IPS-20b (cell line): Measurements from ENCODE around the gene S1PR2.
A peak's percentile ranks its signal among the peaks of the same experiment; 100 is the strongest.
"Not testable (repeated sequence)": the region's sequence is repeated elsewhere in the genome, so short reads cannot be mapped to it uniquely, and the experiment has no call there.

Experiments
- H3K27ac ChIP-seq: one replicate; pipeline ENCODE4 v1.5.1; 2013; ENCODE audit warnings: low read length
- H3K27me3 ChIP-seq: 2 replicates; pipeline ENCODE4 v1.6.1; 2013; ENCODE audit warnings: mild to moderate bottlenecking, low read length, inconsistent platforms; ENCODE audit not compliant: insufficient read depth
- H3K36me3 ChIP-seq: 2 replicates; pipeline ENCODE4 v1.6.1; 2013; ENCODE audit warnings: low read depth, mild to moderate bottlenecking, inconsistent platforms, low read length, moderate library complexity; ENCODE audit not compliant: insufficient read depth
- H3K4me1 ChIP-seq: 2 replicates; pipeline ENCODE4 v1.6.1; 2013; ENCODE audit warnings: mild to moderate bottlenecking, control low read depth, inconsistent platforms, low read length, moderate library complexity; ENCODE audit not compliant: insufficient read depth
- H3K4me3 ChIP-seq: 2 replicates; pipeline ENCODE4 v1.5.1; 2013; ENCODE audit warnings: mild to moderate bottlenecking, low read length, inconsistent platforms
- H3K9ac ChIP-seq: 2 replicates; pipeline ENCODE4 v1.6.1; 2013; ENCODE audit warnings: low read depth, mild to moderate bottlenecking, inconsistent platforms, low read length, moderate library complexity
- H3K9me3 ChIP-seq: 2 replicates; pipeline ENCODE4 v1.6.1; 2013; ENCODE audit warnings: mild to moderate bottlenecking, low read depth, low read length, inconsistent platforms; ENCODE audit not compliant: insufficient read depth

The S1PR2 gene

GRCh38 chr19:10219678-10220077 is 11.5 kb downstream of the S1PR2 start:
- peak overlapping the region; percentile 59; the same call in 1 of the 2 replicates for H3K9ac ChIP-seq
- H3K27ac ChIP-seq, result no peak overlapping the region
- no peaks in the 10 kb centered on the region; the same call in 1 of the 2 replicates for H3K9me3 ChIP-seq
- no peaks in the 10 kb centered on the region for H3K4me1 ChIP-seq
- H3K4me3 ChIP-seq, result no peak overlapping the region
- no peaks in the 10 kb centered on the region for H3K27me3 ChIP-seq
- H3K36me3 ChIP-seq, result peaks cover 5% of the 10 kb centered on the region; the same call in 1 of the 2 replicates

GRCh38 chr19:10217085-10217484 is 14.0 kb downstream of the S1PR2 start:
- Histone ChIP-seq H3K36me3 (no peaks in the 10 kb centered on the region), H3K27ac (no peak overlapping the region), H3K9me3 (no peaks in the 10 kb centered on the region; the same call in 1 of the 2 replicates), H3K9ac (no peak overlapping the region), H3K4me3 (no peak overlapping the region), H3K4me1 (no peaks in the 10 kb centered on the region), H3K27me3 (no peaks in the 10 kb centered on the region)

GRCh38 chr19:10214784-10215183 is 16.3 kb downstream of the S1PR2 start:
- Histone ChIP-seq H3K27ac (no peak overlapping the region), H3K9ac (no peak overlapping the region), H3K4me1 (no peaks in the 10 kb centered on the region), H3K4me3 (no peak overlapping the region), H3K9me3 (no peaks in the 10 kb centered on the region), H3K27me3 (no peaks in the 10 kb centered on the region), H3K36me3 (no peaks in the 10 kb centered on the region)

GRCh38 chr19:10211691-10212090 is 19.4 kb downstream of the S1PR2 start:
- no peaks in the 10 kb centered on the region for H3K27me3 ChIP-seq
- H3K9ac ChIP-seq, result no peak overlapping the region
- no peaks in the 10 kb centered on the region for H3K36me3 ChIP-seq
- no peak overlapping the region for H3K27ac ChIP-seq
- H3K4me1 ChIP-seq, result no peaks in the 10 kb centered on the region
- H3K9me3 ChIP-seq, result no peaks in the 10 kb centered on the region
- H3K4me3 ChIP-seq, result no peak overlapping the region

- no peaks in the 10 kb centered on the region for H3K36me3 ChIP-seq
- no peak overlapping the region for H3K27ac ChIP-seq
- no peaks in the 10 kb centered on the region for H3K27me3 ChIP-seq
- no peak overlapping the region for H3K9ac ChIP-seq
- H3K4me1 ChIP-seq, result no peaks in the 10 kb centered on the region
- no peak overlapping the region for H3K4me3 ChIP-seq
- no peaks in the 10 kb centered on the region for H3K9me3 ChIP-seq
Measured at GRCh38 chr19:10211061-10211460, 20.1 kb downstream of the S1PR2 start.

GRCh38 chr19:10209315-10209714 is 21.8 kb downstream of the S1PR2 start:
- Histone ChIP-seq H3K9me3 (no peaks in the 10 kb centered on the region), H3K4me1 (no peaks in the 10 kb centered on the region), H3K27ac (no peak overlapping the region), H3K36me3 (no peaks in the 10 kb centered on the region), H3K9ac (no peak overlapping the region), H3K4me3 (no peak overlapping the region), H3K27me3 (no peaks in the 10 kb centered on the region)

- H3K9ac ChIP-seq, result no peak overlapping the region
- H3K4me1 ChIP-seq, result no peaks in the 10 kb centered on the region
- H3K9me3 ChIP-seq, result no peaks in the 10 kb centered on the region
- no peaks in the 10 kb centered on the region for H3K27me3 ChIP-seq
- H3K36me3 ChIP-seq, result no peaks in the 10 kb centered on the region
- no peak overlapping the region for H3K4me3 ChIP-seq
- no peak overlapping the region for H3K27ac ChIP-seq
Measured at GRCh38 chr19:10207026-10207425, 24.1 kb downstream of the S1PR2 start.

GRCh38 chr19:10206226-10206885 is 24.8 kb downstream of the S1PR2 start:
- no peak overlapping the region for H3K27ac ChIP-seq
- H3K9ac ChIP-seq, result no peak overlapping the region
- H3K27me3 ChIP-seq, result no peaks in the 10 kb centered on the region
- H3K9me3 ChIP-seq, result no peaks in the 10 kb centered on the region
- H3K4me3 ChIP-seq, result no peak overlapping the region
- H3K36me3 ChIP-seq, result no peaks in the 10 kb centered on the region
- no peaks in the 10 kb centered on the region for H3K4me1 ChIP-seq

- H3K4me1 ChIP-seq, result no peaks in the 10 kb centered on the region
- no peaks in the 10 kb centered on the region for H3K9me3 ChIP-seq
- no peak overlapping the region for H3K9ac ChIP-seq
- no peaks in the 10 kb centered on the region for H3K36me3 ChIP-seq
- no peak overlapping the region for H3K4me3 ChIP-seq
- no peaks in the 10 kb centered on the region for H3K27me3 ChIP-seq
- no peak overlapping the region for H3K27ac ChIP-seq
Measured at GRCh38 chr19:10205636-10206035, 25.5 kb downstream of the S1PR2 start.

GRCh38 chr19:10203686-10204085 is 27.4 kb downstream of the S1PR2 start:
- H3K36me3 ChIP-seq, result no peaks in the 10 kb centered on the region
- H3K4me1 ChIP-seq, result no peaks in the 10 kb centered on the region
- H3K9me3 ChIP-seq, result no peaks in the 10 kb centered on the region
- H3K9ac ChIP-seq, result no peak overlapping the region
- H3K4me3 ChIP-seq, result no peak overlapping the region
- H3K27me3 ChIP-seq, result no peaks in the 10 kb centered on the region
- no peak overlapping the region for H3K27ac ChIP-seq

- no peaks in the 10 kb centered on the region for H3K4me1 ChIP-seq
- no peak overlapping the region for H3K4me3 ChIP-seq
- no peak overlapping the region for H3K27ac ChIP-seq
Measured at GRCh38 chr19:10201176-10201575, 30.0 kb downstream of the S1PR2 start.

GRCh38 chr19:10200101-10200500 is 31.0 kb downstream of the S1PR2 start:
- not testable (repeated sequence) for H3K4me1 ChIP-seq, H3K27me3 ChIP-seq, H3K4me3 ChIP-seq, H3K9me3 ChIP-seq, H3K9ac ChIP-seq, H3K36me3 ChIP-seq, H3K27ac ChIP-seq

More at GRCh38 chr19:10201176-10201575, 30.0 kb downstream of the S1PR2 start:
- Histone ChIP-seq H3K36me3 (no peaks in the 10 kb centered on the region), H3K9me3 (no peaks in the 10 kb centered on the region), H3K27me3 (no peaks in the 10 kb centered on the region), H3K9ac (no peak overlapping the region)
